Ammon's horn (tissue), 1 donor: Measurements from ENCODE around the gene SBF2.
"Not testable (repeated sequence)": the region's sequence is repeated elsewhere in the genome, so short reads cannot be mapped to it uniquely, and the experiment has no call there.

Source experiments
- DNase-seq: peaks from one replicate; pipeline ENCODE4 v3.0.0-alpha.2; 2016; ENCODE audit warnings: low spot score

Gene SBF2

GRCh38 chr11:9951807-9952206, 342.2 kb downstream of the SBF2 start:
- DNase-seq = peak; percentile 7

DNA sequence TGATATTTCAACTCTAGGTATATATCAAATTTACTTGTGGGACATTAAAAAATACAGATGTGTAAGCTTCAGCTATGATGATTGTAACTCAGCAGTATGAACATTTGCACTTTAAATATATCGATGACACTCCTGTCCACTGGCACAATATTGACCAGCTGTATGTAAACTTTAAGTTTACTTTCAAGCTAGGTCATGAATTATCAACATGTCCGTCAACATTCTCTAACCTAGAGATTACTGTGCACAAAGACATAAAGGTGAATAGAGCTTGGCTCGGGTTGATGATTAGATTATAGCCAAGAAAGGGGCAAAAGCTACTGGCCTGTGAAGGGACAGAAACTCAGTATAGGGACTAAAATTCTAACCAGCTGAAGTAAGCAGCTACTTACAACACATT, 343.6 kb downstream of the SBF2 start:
- no peak for DNase-seq

GRCh38 chr11:9947231-9947864, 346.7 kb downstream of the SBF2 start:
- no peak for DNase-seq

DNA sequence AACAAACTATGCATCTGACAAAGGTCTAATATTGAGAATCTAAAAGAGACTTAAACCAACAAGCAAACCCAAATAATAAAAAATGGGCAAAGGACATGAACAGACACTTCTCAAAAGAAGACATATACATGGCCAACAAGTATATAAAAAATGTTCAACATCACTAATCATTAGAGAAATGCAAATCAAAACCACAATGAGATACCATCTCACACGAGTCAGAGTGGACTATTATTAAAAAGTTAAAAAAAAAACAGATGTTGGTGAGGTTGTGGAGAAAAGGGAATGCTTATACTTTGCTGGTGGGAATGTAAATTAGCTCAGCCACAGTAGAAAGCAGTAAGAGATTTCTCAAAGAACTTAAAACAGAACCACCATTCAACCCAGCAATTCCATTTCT, 348.3 kb downstream of the SBF2 start:
- not testable (repeated sequence) for DNase-seq

DNA sequence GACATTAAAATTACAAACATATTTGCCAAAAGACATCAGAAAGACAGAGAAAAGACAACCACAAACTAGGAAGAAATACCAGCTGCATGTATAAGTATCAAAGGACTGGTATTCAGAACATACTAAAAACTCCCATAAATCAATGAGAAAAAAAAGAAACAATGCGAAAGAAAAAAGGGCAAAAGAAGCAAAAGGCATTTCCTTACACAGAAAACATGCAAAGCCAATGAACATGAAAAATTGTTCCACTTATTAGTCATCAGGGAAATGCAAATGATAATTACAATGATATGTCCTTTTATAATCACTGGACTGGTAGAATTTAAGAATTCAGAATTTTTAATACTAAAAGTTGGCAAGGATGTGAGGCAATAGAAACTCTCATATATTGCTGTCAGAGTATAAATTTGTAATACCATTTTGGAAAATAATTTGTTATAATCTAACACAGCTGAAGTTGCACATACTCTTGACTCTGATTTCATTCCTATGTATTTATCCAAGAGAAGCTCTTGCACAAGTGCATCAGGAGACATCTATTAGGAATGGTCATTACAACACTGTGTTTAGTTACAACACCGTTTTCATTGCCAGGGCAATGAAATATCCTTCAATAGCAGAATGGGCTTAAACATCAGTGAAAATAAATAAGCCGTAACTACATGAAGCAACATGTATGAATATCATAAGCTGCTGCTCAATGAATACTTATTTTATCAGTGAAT, 350.5 kb downstream of the SBF2 start:
- DNase-seq = no peak

DNA sequence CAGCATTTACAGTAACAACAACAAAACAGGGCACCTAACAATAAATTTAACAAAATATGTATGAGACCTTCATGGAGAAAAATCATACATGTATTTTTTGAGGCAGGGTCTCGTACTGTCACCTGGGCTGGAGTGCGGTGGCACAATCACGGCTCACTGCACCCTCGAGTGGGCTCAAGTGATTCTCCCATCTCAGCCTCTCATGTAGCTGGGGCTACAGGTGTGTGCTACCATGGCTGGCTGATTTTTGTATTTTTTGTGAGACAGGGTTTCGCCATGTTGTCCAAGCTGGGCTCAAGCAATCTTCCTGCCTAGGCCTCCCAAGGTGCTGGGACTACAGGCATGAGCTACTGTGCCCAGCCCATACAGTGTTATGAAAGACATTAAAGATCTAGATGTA, 352.0 kb downstream of the SBF2 start:
- no peak for DNase-seq

- DNase-seq = not testable (repeated sequence)
These were observed 354.9 kb downstream of the SBF2 start for GRCh38 chr11:9939150-9939549.

- DNase-seq = no peak
These were observed 357.3 kb downstream of the SBF2 start for GRCh38 chr11:9936754-9937153.

DNA sequence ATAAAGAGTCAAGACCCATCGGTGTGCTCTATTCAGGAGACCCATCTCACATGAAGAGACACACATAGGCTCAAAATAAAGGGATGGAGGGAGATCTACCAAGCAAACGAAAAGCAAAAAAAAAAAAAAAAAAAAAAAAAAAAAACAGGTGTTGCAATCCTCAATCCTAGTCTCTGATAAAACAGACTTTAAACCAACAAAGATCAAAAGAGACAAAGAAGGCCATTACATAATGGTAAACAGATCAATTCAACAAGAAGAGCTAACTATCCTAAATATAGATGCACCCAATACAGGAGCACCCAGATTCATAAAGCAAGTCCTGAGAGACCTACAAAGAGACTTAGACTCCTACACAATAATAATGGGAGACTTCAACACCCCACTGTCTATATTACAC, 361.2 kb downstream of the SBF2 start:
- not testable (repeated sequence) for DNase-seq

GRCh38 chr11:9930562-9931331, 363.3 kb downstream of the SBF2 start:
- not testable (repeated sequence) for DNase-seq

- no peak for DNase-seq
These were observed 366.3 kb downstream of the SBF2 start for GRCh38 chr11:9927670-9928069.

DNA sequence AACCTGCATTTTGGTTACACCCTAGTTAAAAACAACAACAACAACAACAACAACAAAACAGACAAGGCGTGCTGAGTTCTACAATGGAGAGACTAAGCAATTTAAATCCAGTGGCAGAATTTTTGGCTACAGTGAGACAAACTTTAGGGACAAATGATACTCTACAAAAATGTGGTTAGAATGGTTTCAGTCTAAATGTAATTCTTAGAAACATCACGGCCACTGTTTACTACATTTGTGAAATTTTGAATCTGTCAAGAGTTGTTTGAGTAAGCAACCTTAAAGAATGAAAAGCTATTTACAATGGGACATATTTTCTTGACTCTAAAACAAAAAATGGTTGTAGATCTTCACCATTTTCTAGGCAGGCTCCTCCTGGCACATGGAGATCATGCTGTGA, 370.7 kb downstream of the SBF2 start:
- DNase-seq = no peak

GRCh38 chr11:9922806-9923205, 371.2 kb downstream of the SBF2 start:
- DNase-seq = peak; percentile 49

GRCh38 chr11:9916480-9916879, 377.5 kb downstream of the SBF2 start:
- DNase-seq = no peak

DNA sequence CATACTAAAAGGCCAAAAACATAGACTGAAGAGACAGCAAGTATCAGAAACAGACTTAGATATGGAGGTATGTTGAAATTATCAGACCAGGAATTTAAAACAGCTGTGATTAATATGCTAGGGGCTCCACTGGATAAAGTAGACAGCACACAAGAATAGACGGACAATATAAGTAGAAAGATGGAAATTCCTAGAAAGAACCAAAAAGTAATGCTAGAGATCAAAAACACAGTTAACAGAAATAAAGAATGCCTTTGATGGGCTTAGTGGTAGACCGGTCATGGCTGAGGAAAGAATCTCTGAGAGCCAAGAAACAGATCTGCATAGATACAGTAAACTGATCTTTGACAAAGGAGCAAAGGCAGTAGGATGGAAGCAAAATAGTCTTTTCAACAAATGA, 380.0 kb downstream of the SBF2 start:
- no peak for DNase-seq

DNA sequence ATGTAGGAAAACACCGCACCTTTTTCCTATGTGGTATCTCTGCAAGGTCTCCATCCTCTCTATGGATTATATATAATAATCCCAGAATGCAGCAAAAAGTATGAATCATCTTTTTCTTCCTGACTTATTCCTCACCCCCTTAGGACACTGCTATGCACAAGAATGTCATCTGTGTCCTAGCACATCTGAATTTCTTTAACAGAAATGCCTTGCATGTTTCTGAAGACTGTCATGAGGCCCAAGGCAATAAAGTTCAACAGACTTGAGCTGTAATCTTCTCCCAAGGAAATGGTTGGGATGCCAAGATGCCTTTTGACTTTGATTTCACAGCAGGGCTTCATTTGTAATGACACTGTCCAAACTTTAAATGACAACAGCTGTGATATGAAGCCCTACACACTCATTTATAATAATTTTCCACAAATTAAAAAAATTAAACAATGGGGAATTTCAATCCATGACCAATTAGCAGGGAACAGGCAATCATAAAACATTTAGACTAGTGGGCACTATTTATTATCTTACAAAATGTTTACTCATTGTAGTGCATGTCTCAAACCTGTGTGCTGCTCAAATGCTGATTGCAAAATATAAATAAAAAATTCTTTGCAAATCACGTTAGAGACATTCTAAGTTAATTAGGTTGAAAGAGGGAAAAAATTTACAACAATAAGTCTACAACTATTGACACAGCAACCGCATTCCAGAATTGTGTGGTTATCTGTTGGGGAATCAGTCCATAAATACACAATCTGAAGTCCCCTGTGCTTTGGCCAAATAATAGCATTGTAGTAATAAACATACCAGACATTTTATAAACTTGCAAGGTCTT, 387.8 kb downstream of the SBF2 start:
- DNase-seq = no peak

GRCh38 chr11:9905501-9905951, 388.5 kb downstream of the SBF2 start:
- DNase-seq = no peak

GRCh38 chr11:9903579-9903978, 390.4 kb downstream of the SBF2 start:
- no peak for DNase-seq

DNA sequence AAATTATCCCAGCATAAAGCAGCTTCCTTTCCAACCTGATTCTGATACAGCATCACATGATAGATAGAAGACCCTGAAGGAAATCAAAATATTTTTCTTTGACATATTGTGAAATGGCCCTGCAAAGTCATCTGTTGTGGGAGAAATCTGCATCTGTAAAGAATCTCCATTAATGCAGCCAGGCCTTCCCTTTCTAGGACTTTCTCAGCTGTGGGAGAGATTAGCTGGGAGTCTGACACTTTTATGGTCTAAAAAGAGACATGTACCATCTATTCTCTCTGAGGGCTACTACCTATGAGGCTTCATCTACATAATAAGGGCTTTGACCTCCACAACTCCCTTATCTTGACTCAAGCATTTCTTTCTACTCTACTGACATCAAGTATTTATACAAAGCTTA, 392.1 kb downstream of the SBF2 start:
- no peak for DNase-seq

DNA sequence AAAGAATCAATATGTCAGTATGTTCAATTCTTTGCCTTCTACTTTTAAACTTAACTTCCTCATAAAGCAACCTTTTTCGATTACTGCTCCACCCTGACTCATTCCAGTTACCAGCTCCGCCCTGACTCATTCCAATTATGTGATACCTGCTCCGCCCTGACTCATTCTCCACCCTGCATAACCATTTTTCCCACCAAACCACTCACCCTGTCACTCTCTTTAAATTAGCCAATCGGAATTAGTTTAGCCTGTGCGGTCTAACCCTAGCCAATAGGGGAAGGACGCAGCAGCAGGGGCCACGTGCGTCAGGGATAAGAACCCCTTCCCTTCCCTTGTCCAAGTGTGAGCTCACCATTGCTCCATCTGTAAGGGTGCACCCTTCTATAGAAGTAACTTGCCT, 393.8 kb downstream of the SBF2 start:
- DNase-seq = not testable (repeated sequence)

GRCh38 chr11:9899676-9900075, 394.3 kb downstream of the SBF2 start:
- DNase-seq = no peak

DNA sequence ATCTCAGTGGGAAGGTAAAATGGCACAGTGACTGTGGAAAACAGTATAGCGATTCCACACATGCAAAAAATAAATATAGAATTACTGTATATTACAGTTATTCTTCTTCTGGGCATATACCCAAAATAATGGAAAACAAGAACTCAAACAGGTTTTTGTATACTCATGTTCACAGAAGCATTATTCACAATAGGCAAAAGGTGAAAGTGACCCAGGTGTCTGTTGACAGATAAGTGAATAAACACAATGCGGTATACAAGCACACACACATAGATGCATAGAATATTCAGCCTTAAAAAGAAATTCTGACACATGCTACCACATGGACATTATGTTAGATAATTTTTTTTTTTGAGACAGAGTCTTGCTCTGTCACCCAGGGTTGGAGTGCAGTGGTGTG, 397.1 kb downstream of the SBF2 start:
- DNase-seq = no peak
